ENCODE results near the gene GPRASP1.
"Not testable (repeated sequence)": the region's sequence is repeated elsewhere in the genome, so short reads cannot be mapped to it uniquely, and the experiment has no call there.

GPRASP1 gene

GRCh38 chrX:102651242-102652011 lies at the start of gene GPRASP1:
GPRASP1 (plus strand) TSS chrX:102651483; CDS start chrX:102653914, 2,431 bp downstream.
- H3K4me1 Mint-ChIP-seq, result peaks cover 26% of the 10 kb centered on the region
- DNase-seq (ENCODE audit: low spot score in 2 of 2) (peak in 1 of 2 donors; percentile 56), ATAC-seq (peak; percentile 57)
- H3K4me3 Mint-ChIP-seq, result peak within 1 kb of the TSS; percentile 88
- no peaks in the 10 kb centered on the region for H3K36me3 Mint-ChIP-seq
- H3K27ac Mint-ChIP-seq, result peak within 1 kb of the TSS; percentile 91
- no peaks in the 10 kb centered on the region for H3K9me3 Mint-ChIP-seq

- peaks cover 36% of the 10 kb centered on the region for H3K4me1 Mint-ChIP-seq
- H3K27ac Mint-ChIP-seq, result no peak overlapping the region
- no peak for ATAC-seq
Observed at GRCh38 chrX:102604327-102604726, 47.0 kb upstream of the GPRASP1 start.

GRCh38 chrX:102606115-102606514 lies 45.2 kb upstream of the GPRASP1 start:
- no peaks in the 10 kb centered on the region for H3K9me3 Mint-ChIP-seq
- peaks cover 30% of the 10 kb centered on the region for H3K4me1 Mint-ChIP-seq
- ATAC-seq, result no peak

More at GRCh38 chrX:102604327-102604726, 47.0 kb upstream of the GPRASP1 start:
- Mint-ChIP-seq H3K4me3 (no peak overlapping the region), H3K9me3 (no peaks in the 10 kb centered on the region), H3K36me3 (peaks cover 3% of the 10 kb centered on the region)
- no peak for DNase-seq (ENCODE audit: low spot score in 2 of 2)

GRCh38 chrX:102610905-102611304 lies 40.4 kb upstream of the GPRASP1 start:
- no peak for ATAC-seq
- Mint-ChIP-seq H3K4me3 (no peak overlapping the region), H3K9me3 (no peaks in the 10 kb centered on the region), H3K4me1 (peaks cover 20% of the 10 kb centered on the region), H3K27ac (no peak overlapping the region), H3K36me3 (peaks cover 8% of the 10 kb centered on the region)
- no peak for DNase-seq (ENCODE audit: low spot score in 2 of 2)

More at GRCh38 chrX:102606115-102606514, 45.2 kb upstream of the GPRASP1 start:
- no peaks in the 10 kb centered on the region for H3K36me3 Mint-ChIP-seq
- no peak overlapping the region for H3K4me3 Mint-ChIP-seq
- no peak overlapping the region for H3K27ac Mint-ChIP-seq
- no peak for DNase-seq (ENCODE audit: low spot score in 2 of 2)

GRCh38 chrX:102624105-102624504 lies 27.2 kb upstream of the GPRASP1 start:
- Mint-ChIP-seq H3K9me3 (peaks cover 4% of the 10 kb centered on the region), H3K4me3 (no peak overlapping the region)
- no peak for ATAC-seq

GRCh38 chrX:102627640-102628039 lies 23.6 kb upstream of the GPRASP1 start:
- no peaks in the 10 kb centered on the region for H3K9me3 Mint-ChIP-seq

More at GRCh38 chrX:102624105-102624504, 27.2 kb upstream of the GPRASP1 start:
- Mint-ChIP-seq H3K27ac (no peak overlapping the region), H3K36me3 (no peaks in the 10 kb centered on the region), H3K4me1 (peaks cover 18% of the 10 kb centered on the region)
- no peak for DNase-seq (ENCODE audit: low spot score in 2 of 2)

GRCh38 chrX:102637561-102637960 lies 13.7 kb upstream of the GPRASP1 start:
- Mint-ChIP-seq H3K4me1 (no peaks in the 10 kb centered on the region), H3K4me3 (no peak overlapping the region), H3K27ac (no peak overlapping the region), H3K36me3 (no peaks in the 10 kb centered on the region), H3K9me3 (no peaks in the 10 kb centered on the region)
- DNase-seq (ENCODE audit: low spot score in 2 of 2), result no peak
- no peak for ATAC-seq

More at GRCh38 chrX:102627640-102628039, 23.6 kb upstream of the GPRASP1 start:
- Mint-ChIP-seq H3K36me3 (no peaks in the 10 kb centered on the region), H3K4me3 (no peak overlapping the region), H3K4me1 (peaks cover 18% of the 10 kb centered on the region), H3K27ac (no peak overlapping the region)
- ATAC-seq (peak; percentile 69), DNase-seq (ENCODE audit: low spot score in 2 of 2) (no peak)

- DNase-seq (ENCODE audit: low spot score in 2 of 2) (no peak), ATAC-seq (peak; percentile 45)
- peak overlapping the region; percentile 88 for H3K4me3 Mint-ChIP-seq
- no peaks in the 10 kb centered on the region for H3K36me3 Mint-ChIP-seq
- H3K9me3 Mint-ChIP-seq, result no peaks in the 10 kb centered on the region
- peaks cover 21% of the 10 kb centered on the region for H3K4me1 Mint-ChIP-seq
- H3K27ac Mint-ChIP-seq, result peak overlapping the region; percentile 91
Observed at GRCh38 chrX:102650903-102651241, 411 bp upstream of the GPRASP1 start.

GRCh38 chrX:102652031-102652688 lies 877 bp downstream of the GPRASP1 start:
- H3K36me3 Mint-ChIP-seq, result no peaks in the 10 kb centered on the region
- peak overlapping the region; percentile 91 for H3K27ac Mint-ChIP-seq
- no peaks in the 10 kb centered on the region for H3K9me3 Mint-ChIP-seq
- DNase-seq (ENCODE audit: low spot score in 2 of 2), result no peak
- H3K4me3 Mint-ChIP-seq, result peak overlapping the region; percentile 88
- ATAC-seq, result peak; percentile 69
- peaks cover 27% of the 10 kb centered on the region for H3K4me1 Mint-ChIP-seq

- H3K36me3 Mint-ChIP-seq, result no peaks in the 10 kb centered on the region
- peaks cover 31% of the 10 kb centered on the region for H3K4me1 Mint-ChIP-seq
- H3K27ac Mint-ChIP-seq, result no peak overlapping the region
- no peak for DNase-seq (ENCODE audit: low spot score in 2 of 2)
- ATAC-seq, result no peak
- no peaks in the 10 kb centered on the region for H3K9me3 Mint-ChIP-seq
- no peak overlapping the region for H3K4me3 Mint-ChIP-seq
Observed at GRCh38 chrX:102654696-102655095, 3.4 kb downstream of the GPRASP1 start.

GRCh38 chrX:102658556-102658955 lies 7.3 kb downstream of the GPRASP1 start:
- Mint-ChIP-seq H3K9me3 (no peaks in the 10 kb centered on the region), H3K4me1 (peaks cover 23% of the 10 kb centered on the region), H3K4me3 (no peak overlapping the region), H3K27ac (no peak overlapping the region), H3K36me3 (no peaks in the 10 kb centered on the region)
- DNase-seq (ENCODE audit: low spot score in 2 of 2) (no peak), ATAC-seq (no peak)

GRCh38 chrX:102659790-102660757 lies 8.8 kb downstream of the GPRASP1 start:
- DNase-seq (ENCODE audit: low spot score in 2 of 2) (peak; percentile 42 to 83), ATAC-seq (peak; percentile 98)
- H3K9me3 Mint-ChIP-seq, result no peaks in the 10 kb centered on the region
- no peaks in the 10 kb centered on the region for H3K36me3 Mint-ChIP-seq
- peak overlapping the region; percentile 83 for H3K4me3 Mint-ChIP-seq
- H3K27ac Mint-ChIP-seq, result peak overlapping the region; percentile 91
- peaks cover 23% of the 10 kb centered on the region for H3K4me1 Mint-ChIP-seq

- not testable (repeated sequence) for DNase-seq (ENCODE audit: low spot score in 2 of 2); H3K36me3 Mint-ChIP-seq; ATAC-seq; H3K9me3 Mint-ChIP-seq; H3K27ac Mint-ChIP-seq; H3K4me3 Mint-ChIP-seq
- H3K4me1 Mint-ChIP-seq, result peaks cover 10% of the 10 kb centered on the region
Observed at GRCh38 chrX:102663820-102664219, 12.5 kb downstream of the GPRASP1 start.

- not testable (repeated sequence) for H3K36me3 Mint-ChIP-seq; DNase-seq (ENCODE audit: low spot score in 2 of 2); H3K4me1 Mint-ChIP-seq; H3K4me3 Mint-ChIP-seq; H3K27ac Mint-ChIP-seq; ATAC-seq; H3K9me3 Mint-ChIP-seq
Observed at GRCh38 chrX:102667034-102667433, 15.8 kb downstream of the GPRASP1 start.

- Mint-ChIP-seq H3K4me1 (no peaks in the 10 kb centered on the region), H3K27ac (no peak overlapping the region), H3K4me3 (no peak overlapping the region), H3K36me3 (no peaks in the 10 kb centered on the region), H3K9me3 (peaks cover 8% of the 10 kb centered on the region)
- no peak for ATAC-seq
- no peak for DNase-seq (ENCODE audit: low spot score in 2 of 2)
Observed at GRCh38 chrX:102669526-102669925, 18.2 kb downstream of the GPRASP1 start.
